GM21529 (cell line): ENCODE measurements around the gene ACADSB.
A peak's percentile ranks its signal among the peaks of the same experiment; 100 is the strongest.

Source experiments
- ATAC-seq: cut with Tn5 transposase; IDR thresholded peaks from one replicate; pipeline ENCODE4 v1.9.1; 2021; ENCODE audit not compliant: unreplicated experiment

Gene ACADSB

GRCh38 chr10:123008355-123009104 is at the start of gene ACADSB, which contains the start of gene IKZF5:
Gene ACADSB, plus strand, starts transcription at chr10:123009006. Its CDS starts 24 bp downstream, at chr10:123009030.
Gene IKZF5, minus strand, starts transcription at chr10:123008795. Its CDS starts 10,170 bp downstream, at chr10:122998625.
- peak; percentile 83 for ATAC-seq

GRCh38 chr10:122962405-122962804 is 46.4 kb upstream of the ACADSB start:
- no peak for ATAC-seq

- ATAC-seq, result no peak
Measured at GRCh38 chr10:122966879-122967278, 41.9 kb upstream of the ACADSB start.

GRCh38 chr10:122968698-122969097 is 40.1 kb upstream of the ACADSB start:
- no peak for ATAC-seq

- ATAC-seq, result no peak
Measured at GRCh38 chr10:122974023-122974422, 34.8 kb upstream of the ACADSB start.

- ATAC-seq, result no peak
Measured at GRCh38 chr10:122974543-122975064, 34.2 kb upstream of the ACADSB start.

- ATAC-seq, result peak; percentile 97
Measured at GRCh38 chr10:122980209-122981065, 28.4 kb upstream of the ACADSB start, which contains the start of gene PSTK. Gene PSTK, plus strand, starts transcription at chr10:122980401. Its CDS starts 79 bp downstream, at chr10:122980480.

- ATAC-seq, result no peak
Measured at GRCh38 chr10:122981066-122981464, 27.7 kb upstream of the ACADSB start.

GRCh38 chr10:122983898-122984297 is 24.9 kb upstream of the ACADSB start:
- no peak for ATAC-seq

- ATAC-seq, result no peak
Measured at GRCh38 chr10:122984708-122985107, 24.1 kb upstream of the ACADSB start.

- ATAC-seq, result no peak
Measured at GRCh38 chr10:122986335-122986734, 22.5 kb upstream of the ACADSB start.

- ATAC-seq, result no peak
Measured at GRCh38 chr10:122988501-122988900, 20.3 kb upstream of the ACADSB start.

- ATAC-seq, result no peak
Measured at GRCh38 chr10:122990278-122990677, 18.5 kb upstream of the ACADSB start.

- no peak for ATAC-seq
Measured at GRCh38 chr10:122992031-122992585, 16.7 kb upstream of the ACADSB start.

- ATAC-seq, result no peak
Measured at GRCh38 chr10:122993797-122994336, 14.9 kb upstream of the ACADSB start.

GRCh38 chr10:122995936-122996335 is 12.9 kb upstream of the ACADSB start:
- ATAC-seq, result no peak

GRCh38 chr10:122997864-122998263 is 10.9 kb upstream of the ACADSB start:
- peak; percentile 58 for ATAC-seq

GRCh38 chr10:122998360-122998917 is 10.4 kb upstream of the ACADSB start:
- no peak for ATAC-seq

GRCh38 chr10:122998934-122999333 is 9.9 kb upstream of the ACADSB start:
- ATAC-seq, result no peak

- ATAC-seq, result no peak
Measured at GRCh38 chr10:122999347-122999746, 9.5 kb upstream of the ACADSB start.

GRCh38 chr10:123000155-123000554 is 8.7 kb upstream of the ACADSB start:
- no peak for ATAC-seq
